Stimulated activated CD4-positive, alpha-beta T cell treated with anti-CD3 and anti-CD28 coated beads, Interleukin-2, amount 100 ng/mL, for 24 hours (primary cell): ENCODE measurements around the gene SBK2.
"Not testable (repeated sequence)": the region's sequence is repeated elsewhere in the genome, so short reads cannot be mapped to it uniquely, and the experiment has no call there.

Source experiments
- DNase-seq, 2 donors: peaks; one replicate each; pipeline ENCODE4 v3.0.0-alpha.2; 2020

SBK2 gene

DNA sequence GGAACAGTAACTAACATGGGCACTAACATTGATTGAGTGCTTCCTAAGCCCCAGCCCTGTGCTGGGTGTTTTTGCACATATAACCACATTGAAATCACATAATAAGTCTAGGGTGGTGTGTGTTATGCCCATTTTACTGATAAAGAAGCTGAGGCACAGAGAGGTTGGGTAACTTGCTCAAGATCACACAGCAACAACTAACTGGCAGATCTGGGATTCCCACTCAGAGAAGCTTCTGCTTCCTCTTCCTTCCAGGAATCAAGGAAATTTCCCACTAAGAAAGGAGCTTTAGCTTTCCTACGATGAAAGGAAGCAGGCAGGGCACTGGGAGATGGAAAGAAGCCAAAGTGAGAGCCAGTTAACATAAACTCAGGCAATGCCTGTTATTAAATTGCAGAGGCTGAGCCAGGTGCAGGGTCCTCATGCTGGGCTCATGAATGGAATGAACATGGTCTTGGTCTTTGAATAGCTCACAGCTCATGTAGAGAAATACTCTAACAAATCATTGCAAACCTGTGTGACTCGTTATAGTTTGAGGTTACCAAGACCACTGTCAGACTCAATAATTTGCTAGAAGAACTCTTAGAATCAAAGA is 38.6 kb downstream of the SBK2 start:
- no peak for DNase-seq

DNA sequence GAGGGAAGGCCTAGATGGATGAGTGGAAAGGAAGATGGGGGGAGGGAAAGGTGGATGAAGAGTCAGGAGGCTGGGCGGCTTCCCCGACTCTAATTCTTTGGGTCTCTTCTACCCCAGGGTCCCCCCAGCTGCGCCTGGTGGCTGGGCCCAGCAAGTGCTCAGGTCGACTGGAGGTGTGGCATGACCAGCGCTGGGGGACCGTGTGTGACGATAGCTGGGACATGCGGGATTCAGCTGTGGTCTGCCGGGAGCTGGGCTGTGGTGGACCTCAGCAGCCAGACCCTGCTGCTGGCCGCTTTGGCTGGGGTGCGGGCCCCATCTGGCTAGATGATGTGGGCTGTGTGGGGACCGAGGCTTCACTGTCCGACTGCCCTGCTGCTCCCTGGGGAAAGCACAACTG is 39.2 kb downstream of the SBK2 start:
- no peak for DNase-seq

DNA sequence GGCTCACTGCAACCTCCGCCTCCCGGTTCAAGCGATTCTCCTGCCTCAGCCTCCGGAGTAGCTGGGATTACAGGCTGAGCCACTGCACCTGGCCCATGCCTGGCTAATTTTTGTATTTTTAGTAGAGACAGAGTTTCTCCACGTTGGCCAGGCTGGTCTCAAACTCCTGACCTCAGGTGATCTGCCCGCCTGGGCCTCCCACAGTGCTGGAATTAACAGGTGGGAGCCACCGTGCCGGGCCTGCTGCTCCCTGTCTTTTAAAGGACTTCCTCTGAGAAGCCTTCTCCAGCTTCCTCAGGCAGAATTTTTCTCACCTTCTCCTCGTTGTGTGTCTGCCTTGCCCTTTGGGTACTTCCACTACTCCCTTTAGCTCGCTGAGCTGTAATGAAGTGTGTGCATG is 40.1 kb downstream of the SBK2 start:
- not testable (repeated sequence) for DNase-seq

DNA sequence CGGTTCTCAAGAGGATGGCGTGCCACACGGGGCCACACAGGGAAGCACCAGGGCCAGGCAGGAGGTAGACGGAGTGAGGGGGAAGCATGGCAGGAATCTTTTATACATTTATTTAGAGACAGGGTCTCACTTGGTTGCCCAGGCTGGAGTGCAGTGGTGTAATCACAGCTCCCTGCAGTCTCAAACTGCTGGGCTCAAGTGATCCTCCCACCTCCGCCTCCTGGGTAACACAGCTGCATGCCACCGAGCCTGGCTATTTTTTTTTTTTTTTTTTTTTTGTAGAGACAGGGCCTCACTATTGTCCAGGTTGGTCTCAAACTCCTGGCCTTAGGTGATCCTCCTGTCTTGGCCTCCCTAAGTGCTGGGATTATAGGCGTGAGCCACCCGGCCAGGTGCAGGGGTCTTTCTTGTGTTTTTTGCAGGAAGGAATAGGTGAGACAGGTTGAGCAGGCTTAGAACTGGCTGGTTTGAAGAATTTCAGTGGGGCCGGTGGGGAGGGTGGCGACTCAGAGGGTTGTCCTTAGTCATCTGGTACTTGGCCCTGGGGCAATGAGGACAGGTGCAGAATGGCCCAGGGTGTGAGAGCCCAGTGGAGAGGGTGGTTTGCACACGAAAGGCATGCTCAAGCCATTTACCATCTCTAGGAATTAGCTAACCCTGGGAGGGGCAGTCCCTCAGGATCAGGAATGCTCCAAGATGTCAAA is 41.1 kb downstream of the SBK2 start:
- no peak for DNase-seq

DNA sequence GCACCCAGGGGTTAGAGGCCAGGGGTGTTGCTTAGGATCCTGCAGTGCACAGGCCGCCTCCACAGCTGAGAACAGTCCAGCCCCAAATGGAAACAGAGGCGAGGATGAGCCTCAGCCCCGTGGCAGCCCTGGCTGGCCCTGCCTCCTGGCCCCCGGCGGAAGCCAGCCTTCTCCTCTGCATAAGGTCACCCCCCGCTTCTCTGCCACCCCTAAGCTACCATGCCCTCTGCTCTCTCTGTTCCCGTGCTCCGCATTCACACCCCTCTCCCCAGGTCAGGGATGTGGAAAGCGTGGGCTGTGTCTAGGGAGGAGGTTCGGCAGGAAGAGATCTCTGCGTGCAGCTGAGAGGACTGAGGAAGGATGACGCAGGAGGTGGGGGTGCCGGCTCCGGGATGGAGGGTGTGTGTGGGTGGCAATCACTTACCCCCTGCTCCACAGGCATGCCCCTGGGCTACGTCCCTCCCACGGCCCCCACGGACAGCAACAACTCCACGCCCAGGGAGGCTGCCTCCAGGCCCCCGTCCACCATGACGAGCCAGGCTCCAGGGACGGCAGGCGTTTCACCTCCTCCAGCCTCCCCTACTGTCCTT is 42.7 kb downstream of the SBK2 start:
- DNase-seq = no peak

DNA sequence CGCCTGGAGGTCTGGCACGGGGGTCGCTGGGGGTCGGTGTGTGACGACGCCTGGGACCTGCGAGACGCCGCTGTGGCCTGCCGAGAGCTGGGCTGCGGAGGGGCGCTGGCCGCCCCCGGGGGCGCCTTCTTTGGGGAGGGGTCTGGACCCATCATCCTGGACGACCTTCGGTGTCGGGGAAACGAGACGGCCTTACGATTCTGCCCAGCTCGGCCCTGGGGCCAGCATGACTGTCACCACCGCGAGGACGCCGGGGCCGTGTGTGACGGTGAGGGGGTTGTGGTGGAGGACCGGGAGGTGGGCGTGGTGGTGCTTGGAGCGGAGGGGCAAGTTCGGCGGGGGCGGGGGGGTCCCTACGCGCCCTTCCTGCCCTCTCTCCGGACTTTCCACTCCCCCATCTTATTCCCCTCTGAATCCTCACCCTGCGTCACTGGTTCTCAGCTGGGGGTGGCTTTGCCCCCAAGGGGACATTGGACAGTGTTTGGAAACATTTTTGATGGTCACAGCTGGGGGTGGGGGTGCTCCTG is 43.2 kb downstream of the SBK2 start:
- no peak for DNase-seq

DNA sequence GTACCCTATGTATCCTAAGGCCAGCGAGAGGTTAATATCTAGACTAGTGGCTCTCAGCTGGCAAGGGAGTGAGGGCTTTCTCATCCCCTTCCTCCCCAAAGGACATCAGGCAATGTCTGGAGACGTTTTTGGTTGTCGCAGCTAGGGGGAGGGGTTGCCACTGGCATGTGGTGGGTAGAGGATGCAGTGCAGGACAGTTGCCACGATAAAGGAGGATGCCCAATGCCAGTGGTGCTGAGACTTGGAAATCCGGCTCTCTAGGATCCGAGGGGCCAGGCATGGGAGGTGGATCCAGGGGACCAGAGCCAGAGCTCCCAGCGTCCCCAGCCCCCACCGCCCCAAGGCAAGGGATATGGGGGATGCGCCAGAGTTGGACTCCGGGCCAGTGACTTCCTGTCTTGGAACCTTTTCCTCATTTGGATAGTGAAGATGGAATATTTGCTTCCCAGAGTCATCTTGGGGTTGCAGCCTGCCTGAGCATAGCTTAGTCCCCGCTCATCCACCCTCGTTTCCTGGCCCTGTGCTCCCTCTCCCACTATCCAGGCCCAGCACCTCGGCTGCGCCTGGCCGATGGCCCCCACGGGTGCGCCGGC is 43.8 kb downstream of the SBK2 start:
- no peak for DNase-seq

DNA sequence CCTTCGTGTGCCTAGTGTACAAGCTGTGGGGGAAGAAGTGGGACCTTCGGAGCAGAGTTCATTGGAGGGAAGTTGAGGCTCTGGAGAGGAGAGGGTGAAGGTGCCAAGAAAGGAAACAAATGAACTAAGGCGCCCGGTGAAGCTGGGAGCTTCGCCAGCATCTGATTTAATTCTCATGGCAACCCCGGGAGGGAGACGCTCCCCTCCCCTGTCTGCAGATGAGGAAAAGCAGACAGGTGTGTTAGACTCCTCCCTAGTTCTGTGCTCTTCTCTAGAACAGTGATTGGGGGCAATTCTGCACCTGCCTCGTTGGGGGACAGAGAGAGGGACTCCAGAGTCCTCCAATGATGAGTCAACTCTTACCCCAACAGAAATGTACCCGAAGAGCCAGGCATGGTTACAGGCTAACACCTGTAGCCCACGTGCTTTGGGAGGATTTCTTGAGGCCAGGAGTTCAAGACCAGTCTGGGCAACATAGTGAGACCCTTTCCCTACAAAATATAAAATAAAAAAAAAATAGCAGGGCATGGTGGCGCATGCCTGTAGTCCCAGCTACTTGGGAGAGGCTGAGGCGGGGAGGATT is 44.5 kb downstream of the SBK2 start:
- DNase-seq = no peak

DNA sequence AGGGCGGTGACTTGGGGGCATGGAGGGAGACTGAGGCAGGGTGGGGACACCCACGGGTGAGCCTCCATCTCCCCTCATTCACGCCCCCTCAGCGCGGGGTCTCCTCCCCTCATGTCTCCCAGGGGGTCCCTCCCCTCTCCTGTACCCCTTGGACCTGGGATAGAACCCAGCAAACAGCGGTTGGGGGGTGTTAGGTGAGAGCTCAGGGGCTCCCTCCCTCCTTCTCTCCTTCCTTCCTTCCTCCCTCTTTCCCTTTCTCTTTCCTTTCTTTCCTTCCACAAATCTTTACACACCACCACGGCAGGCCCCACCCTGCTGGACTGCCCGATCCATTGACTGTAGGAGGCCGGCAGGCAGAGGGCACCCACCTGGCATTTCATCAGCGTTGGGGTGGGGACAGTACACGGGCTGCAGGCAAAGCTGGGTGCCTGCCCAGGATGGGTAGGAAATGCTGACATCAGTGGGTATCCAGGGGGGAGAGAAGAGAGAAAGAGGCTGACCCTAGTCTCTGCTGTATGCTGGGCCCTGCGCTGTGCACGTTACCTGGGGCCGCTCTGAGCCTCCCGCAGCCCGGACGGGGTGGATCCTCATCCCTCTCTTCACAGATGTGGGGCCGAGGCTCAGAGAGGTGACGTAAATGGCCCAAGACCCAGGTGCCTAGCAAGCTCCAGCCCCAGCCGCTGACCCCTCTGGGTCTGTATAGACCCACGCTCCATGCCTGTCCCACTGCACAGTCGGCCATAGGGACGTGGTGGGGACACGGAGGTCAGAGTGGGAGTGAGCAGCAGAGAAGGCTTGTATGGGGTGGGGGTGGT is 45.2 kb downstream of the SBK2 start:
- DNase-seq = no peak

DNA sequence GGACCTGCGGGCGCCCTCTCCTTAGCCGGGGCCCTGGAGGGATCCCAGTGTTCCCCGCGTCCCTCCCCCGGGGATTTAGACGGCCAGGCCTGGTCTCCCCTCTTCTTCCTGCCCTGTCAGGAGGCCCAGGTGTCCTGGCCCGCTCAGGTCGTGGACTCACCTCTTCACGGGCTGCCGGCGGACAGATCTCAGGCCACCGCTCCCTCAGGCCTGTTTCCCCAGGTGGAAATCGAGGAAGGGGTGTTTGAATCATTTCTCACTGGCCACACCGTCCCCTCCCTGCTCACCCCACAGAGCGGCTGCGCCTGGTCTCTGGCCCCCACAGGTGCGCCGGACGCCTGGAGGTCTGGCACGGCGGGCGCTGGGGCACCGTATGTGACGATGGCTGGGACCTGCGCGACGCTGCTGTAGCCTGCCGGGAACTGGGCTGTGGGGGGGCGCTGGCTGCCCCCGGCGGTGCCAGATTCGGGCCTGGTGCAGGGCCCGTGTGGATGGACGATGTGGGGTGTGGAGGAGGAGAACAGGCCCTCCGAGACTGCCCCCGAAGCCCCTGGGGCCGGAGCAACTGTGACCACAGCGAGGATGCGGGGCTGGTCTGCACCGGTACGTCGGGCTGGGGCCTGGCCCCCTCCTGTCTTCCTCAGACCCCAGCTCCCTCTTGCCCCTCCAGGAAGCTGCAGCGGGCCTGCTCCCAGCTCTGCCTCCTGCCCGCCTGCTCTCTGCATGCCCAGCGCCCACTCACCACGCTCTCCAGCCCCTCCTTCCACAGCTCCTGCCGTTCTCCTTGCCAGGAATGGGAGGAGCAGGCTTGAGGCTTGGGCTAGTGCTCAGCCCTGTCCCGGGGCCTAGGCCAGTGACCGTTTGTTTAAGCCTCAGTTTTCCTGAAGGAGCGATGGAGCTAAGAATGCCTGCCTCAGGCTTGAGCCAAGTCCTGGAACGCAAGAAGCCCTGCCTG is 46.2 kb downstream of the SBK2 start:
- DNase-seq = no peak

DNA sequence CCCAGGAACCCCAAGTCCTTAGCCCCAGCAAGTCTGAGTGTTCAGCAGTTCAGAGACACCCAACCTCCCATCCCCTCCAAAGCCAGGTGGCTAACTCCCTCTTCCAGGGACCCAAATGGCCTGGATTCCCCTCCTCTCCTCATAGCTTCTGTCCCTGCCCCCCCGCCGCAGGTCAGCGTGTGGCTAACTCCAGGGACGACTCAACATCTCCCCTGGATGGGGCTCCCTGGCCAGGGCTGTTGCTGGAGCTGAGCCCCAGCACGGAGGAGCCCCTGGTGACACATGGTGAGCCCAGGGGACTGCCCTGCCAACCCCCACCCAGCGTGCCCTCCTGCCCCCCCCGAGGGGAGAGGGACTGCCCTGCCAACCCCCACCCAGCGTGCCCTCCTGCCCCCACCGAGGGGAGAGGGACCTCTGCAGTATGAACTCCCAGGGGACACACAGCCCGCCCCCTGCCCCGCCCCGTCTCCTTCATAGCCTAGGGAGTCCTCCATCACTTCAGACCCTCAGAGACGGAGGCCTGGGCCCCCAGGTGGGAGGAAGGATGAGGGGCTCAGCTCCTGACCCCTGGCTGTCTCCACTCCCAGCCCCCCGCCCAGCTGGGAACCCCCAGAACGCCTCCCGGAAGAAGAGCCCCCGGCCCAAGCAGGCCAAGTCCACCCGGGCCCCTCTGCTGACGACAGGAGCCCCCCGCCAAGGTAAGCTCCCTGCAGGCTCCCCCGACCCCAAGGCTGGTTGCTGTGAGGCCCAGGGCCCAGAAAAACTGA is 47.0 kb downstream of the SBK2 start:
- DNase-seq = no peak

DNA sequence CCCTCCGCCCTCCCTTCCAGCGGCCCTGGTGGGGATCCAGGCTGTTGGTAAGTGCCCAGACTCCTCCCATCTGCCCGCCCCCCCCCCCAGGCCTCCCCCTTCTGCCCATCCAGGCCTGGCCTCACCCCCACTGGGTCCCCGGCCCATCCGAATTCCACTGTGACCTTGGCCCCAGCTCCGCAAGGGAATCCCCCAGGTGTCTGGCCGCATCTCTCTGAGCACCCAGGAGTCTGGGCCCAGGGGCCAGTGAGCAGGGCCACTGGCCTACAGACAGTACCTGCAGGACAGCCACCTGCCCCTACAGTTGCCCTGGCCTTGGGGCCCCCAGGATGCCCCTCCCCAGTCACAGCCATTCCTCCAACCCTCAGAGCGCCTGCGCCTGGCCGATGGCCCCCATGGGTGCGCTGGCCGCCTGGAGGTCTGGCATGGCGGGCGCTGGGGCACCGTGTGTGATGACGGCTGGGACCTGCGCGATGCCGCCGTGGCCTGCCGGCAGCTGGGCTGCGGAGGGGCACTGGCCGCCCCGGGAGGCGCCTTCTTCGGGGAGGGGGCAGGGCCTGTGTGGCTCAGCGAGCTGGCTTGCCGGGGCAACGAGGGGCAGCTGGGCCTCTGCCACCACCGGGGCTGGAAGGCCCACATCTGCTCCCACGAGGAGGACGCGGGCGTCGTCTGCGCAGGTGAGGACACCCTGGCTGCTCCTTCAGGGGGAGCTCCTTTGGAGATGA is 47.8 kb downstream of the SBK2 start:
- no peak for DNase-seq

DNA sequence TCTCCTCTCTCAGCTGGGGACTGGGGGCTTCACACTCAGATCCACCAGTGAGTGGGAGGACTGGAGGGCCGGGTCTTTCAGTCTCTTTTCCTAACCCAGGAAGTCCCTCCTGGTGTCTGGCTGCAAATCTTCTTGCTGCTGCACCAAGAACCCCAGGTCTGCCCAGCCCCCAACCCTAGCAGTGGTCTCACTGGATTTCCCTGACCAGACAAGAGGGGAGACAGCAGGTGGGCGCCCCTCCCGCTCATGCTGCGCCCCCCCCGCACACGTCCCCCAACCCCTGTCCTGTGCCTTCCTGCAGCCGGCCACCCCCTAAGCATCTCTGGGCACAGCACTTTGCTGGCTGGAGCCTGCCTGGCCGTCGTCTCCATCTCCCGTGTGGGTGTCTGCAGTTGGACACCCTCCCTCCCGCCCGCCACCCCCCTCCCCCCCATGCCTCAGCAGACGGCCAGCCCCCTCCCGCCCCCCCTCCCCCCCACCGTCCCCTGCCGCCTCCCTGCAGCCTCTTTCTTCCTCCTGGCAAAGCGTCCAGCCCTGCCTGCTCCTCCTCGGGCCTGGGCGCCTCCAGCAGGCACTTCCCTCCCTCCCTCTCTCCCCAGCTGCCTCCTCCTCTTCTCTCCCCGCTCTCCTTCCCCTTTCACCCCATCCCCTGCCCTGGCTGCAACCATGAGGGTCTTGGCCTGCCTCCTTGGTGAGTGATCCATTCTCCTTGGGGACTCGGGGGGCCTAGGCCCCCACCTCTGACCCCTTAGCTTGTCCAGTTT is 48.8 kb downstream of the SBK2 start, which contains the start of gene SSC5D:
SSC5D (plus strand) TSS at position 513 of the 764 bp plus-strand sequence; CDS start at position 667, 154 bp downstream.
- DNase-seq = no peak

DNA sequence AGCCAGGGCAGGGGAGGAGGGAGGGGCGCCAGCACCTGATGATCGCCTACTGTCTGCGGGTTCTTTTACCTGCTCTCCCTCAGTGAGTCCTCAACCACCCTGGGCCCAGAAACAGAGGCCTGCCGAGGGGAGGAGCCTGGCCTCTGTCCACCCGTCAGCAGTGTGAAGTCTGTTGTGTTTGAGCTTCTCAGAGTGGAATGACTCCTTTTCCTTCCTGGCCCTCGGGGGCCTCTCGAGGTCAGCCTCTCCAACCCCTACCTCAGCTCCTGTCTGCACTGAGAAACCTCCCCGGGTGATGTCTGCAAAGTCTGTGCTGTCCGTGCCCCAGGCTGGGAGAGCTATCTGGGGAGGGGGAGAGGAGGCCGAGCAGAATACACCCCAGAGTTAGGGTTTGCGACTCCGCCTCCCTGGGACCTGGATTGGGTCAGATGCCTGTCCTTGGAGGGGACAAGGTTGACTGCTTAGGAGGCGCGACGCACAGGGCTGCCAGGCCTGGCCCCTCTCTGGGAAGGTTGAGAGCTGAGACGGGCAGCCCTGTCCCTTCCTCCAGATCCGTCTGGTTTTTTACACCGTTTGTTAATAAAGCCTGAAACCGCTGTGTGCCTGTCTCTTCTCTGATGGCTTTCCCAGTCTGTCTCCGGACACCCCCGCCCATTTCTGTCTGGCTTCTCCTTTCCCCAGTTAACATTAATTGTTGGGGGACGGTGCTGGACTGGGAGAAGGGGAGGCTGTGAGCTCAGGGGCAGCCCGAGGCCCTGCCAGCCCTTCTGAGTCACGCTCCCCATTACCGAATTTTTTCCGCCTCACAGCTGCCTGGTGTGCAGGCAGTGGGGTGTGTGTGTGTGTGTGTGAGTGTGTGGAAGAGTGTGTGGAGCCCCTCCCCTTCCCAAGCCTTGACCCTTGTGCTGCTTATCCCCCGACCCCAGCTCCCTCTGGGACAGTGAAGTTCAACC is 49.7 kb downstream of the SBK2 start:
- peak; percentile 60 to 72 for DNase-seq

DNA sequence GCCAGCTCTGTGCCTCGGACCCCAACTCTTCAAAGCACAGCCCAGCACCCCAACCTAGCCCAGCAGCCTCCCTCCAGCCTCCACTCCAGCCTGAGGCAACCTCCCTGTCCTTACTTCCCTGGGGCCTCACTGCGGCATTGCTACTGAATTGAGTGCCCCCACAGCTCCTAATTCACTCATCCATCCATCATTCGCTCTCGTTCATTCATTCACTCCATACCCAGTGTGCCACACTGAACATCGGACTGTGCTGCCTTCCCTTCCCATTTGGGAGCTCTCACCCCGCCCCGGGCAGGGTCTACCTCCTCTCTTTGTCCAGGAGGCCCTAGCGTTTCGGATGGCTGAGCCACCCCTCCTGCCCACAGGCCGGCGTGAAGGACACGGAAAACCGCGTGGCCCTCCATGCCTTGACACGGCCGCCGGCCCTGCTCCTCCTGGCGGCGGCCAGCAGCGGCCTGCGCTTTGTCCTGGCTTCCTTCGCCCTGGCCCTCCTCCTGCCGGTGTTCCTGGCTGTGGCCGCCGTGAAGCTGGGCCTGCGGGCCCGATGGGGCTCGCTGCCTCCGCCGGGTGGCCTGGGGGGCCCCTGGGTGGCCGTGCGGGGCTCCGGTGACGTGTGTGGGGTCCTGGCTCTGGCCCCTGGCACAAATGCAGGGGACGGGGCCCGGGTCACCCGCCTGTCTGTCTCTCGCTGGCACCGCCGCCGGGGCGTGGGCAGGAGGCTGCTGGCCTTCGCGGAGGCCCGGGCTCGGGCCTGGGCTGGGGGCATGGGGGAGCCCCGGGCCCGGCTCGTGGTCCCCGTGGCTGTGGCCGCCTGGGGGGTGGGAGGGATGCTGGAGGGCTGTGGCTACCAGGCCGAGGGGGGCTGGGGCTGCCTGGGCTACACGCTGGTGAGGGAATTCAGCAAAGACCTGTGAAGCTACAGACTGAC is 50.6 kb downstream of the SBK2 start:
- DNase-seq = no peak

DNA sequence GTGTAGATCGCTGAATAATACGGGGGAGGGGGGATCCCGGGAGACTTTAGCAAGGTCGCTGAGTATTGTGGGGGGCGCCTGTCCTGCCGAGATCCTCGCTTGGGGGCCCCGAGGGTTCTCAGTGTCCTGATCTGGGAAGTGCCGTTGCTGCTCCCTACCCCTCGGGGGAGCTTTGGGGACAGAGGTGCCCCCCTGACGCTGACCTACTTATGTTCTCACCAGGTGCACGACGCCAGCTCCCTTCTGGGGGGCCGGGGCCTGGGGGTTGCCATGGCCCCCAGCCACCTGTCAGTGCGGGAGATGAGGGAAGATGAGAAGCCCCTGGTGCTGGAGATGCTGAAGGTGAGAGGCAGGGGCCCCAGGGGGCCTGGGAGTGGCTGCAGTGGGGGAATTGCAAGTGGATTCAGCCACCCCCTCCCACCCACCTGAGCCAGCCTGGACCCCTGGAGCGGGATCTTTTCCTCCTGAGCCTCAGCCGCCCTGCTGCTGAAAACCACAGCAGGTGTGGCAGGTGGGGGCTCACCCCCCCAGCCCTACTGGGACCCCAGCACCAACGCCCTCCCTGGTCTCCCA is 51.4 kb downstream of the SBK2 start:
- DNase-seq = no peak
